Measurements from ENCODE around the gene PTCD1. TPM values are rescaled to one million over a fixed set of nuclear protein-coding genes. Genes with fewer than 3 reads are reported as not detected.
A peak's percentile ranks its signal among the peaks of the same experiment; 100 is the strongest.

PTCD1 gene
- total RNA-seq, 8 experiments from 2014 or later: 4.9 to 18.9 (median 7.1) TPM

GRCh38 chr7:99398891-99399445, 39.6 kb downstream of the PTCD1 start:
- peaks cover 4% of the 10 kb centered on the region in 2 donors for H3K4me1 ChIP-seq (replicated peaks in 1 of 2)
- H3K4me3 ChIP-seq: no peak overlapping the region
- peak in 2 of 8 experiments; percentile 2 to 12 for ATAC-seq (replicated peaks in 6 of 8)
- in situ Hi-C loops (cut with MboI; ENCODE audit: low pct_unique_long_range_greater_than_20kb in 2 of 9, low sequenced_read_pairs in 9 of 9, unreplicated experiment in 9 of 9): no loop called here
- no peak overlapping the region for H3K27ac ChIP-seq
- WGBS, 10 experiments: 80 to 100% (median 88%) methylated on average over 1 to 4 of the region's 5 CpGs; no CpG with 5 or more reads in 4 of the 10 experiments

- in situ Hi-C loops (cut with MboI; ENCODE audit: low pct_unique_long_range_greater_than_20kb in 2 of 9, low sequenced_read_pairs in 9 of 9, unreplicated experiment in 9 of 9): no loop called here
- peaks cover 8 to 9% of the 10 kb centered on the region in 2 donors for H3K4me1 ChIP-seq (replicated peaks in 1 of 2)
- H3K27ac ChIP-seq: no peak overlapping the region
- WGBS, 10 experiments: 60 to 97% (median 92%) methylated on average over 2 to 9 of the region's 18 CpGs; no CpG with 5 or more reads in 4 of the 10 experiments
- H3K4me3 ChIP-seq: no peak overlapping the region
- no peak for ATAC-seq (replicated peaks in 6 of 8)
These were observed 41.2 kb downstream of the PTCD1 start for GRCh38 chr7:99397297-99397983.

GRCh38 chr7:99396418-99397296, 41.9 kb downstream of the PTCD1 start:
- H3K4me3 ChIP-seq: no peak overlapping the region
- WGBS, 10 experiments: 40 to 100% (median 89%) methylated on average over 1 to 5 of the region's 21 CpGs; no CpG with 5 or more reads in 4 of the 10 experiments
- no peak for ATAC-seq (replicated peaks in 6 of 8)
- peaks cover 8 to 9% of the 10 kb centered on the region in 2 donors for H3K4me1 ChIP-seq (replicated peaks in 1 of 2)
- H3K27ac ChIP-seq: no peak overlapping the region
- in situ Hi-C loops (cut with MboI; ENCODE audit: low pct_unique_long_range_greater_than_20kb in 2 of 9, low sequenced_read_pairs in 9 of 9, unreplicated experiment in 9 of 9): no loop called here

GRCh38 chr7:99395616-99396327, 42.8 kb downstream of the PTCD1 start:
- in situ Hi-C loops (cut with MboI; ENCODE audit: low pct_unique_long_range_greater_than_20kb in 2 of 9, low sequenced_read_pairs in 9 of 9, unreplicated experiment in 9 of 9): no loop called here
- Histone ChIP-seq H3K4me3 (no peak overlapping the region), H3K4me1 (replicated peaks in 1 of 2) (peaks cover 8 to 9% of the 10 kb centered on the region in 2 donors), H3K27ac (no peak overlapping the region)
- 88 to 100% (median 98%) methylated on average over 1 to 11 of the region's 14 CpGs; no CpG with 5 or more reads in 4 of the 10 experiments for WGBS, 10 experiments
- no peak for ATAC-seq (replicated peaks in 6 of 8)

- in situ Hi-C loops (cut with MboI; ENCODE audit: low pct_unique_long_range_greater_than_20kb in 2 of 9, low sequenced_read_pairs in 9 of 9, unreplicated experiment in 9 of 9): no loop called here
- H3K4me3 ChIP-seq: no peak overlapping the region
- peak overlapping the region in 1 of 2 donors; percentile 36 for H3K27ac ChIP-seq
- WGBS, 10 experiments: 100% methylated on average over 1 of the region's 4 CpGs; no CpG with 5 or more reads in 9 of the 10 experiments
- peaks cover 8 to 9% of the 10 kb centered on the region in 2 donors for H3K4me1 ChIP-seq (replicated peaks in 1 of 2)
- no peak for ATAC-seq (replicated peaks in 6 of 8)
These were observed 44.5 kb downstream of the PTCD1 start for GRCh38 chr7:99394188-99394502.

- WGBS, 10 experiments: 0 to 90% (median 33%) methylated on average over 1 to 7 of the region's 30 CpGs; no CpG with 5 or more reads in 5 of the 10 experiments
- Histone ChIP-seq H3K4me3 (peak overlapping the region; percentile 33 to 47 (median 41)), H3K27ac (peak overlapping the region; percentile 36 to 67), H3K4me1 (replicated peaks in 1 of 2) (peaks cover 8 to 9% of the 10 kb centered on the region in 2 donors)
- in situ Hi-C loops (cut with MboI; ENCODE audit: low pct_unique_long_range_greater_than_20kb in 2 of 9, low sequenced_read_pairs in 9 of 9, unreplicated experiment in 9 of 9): no loop called here
- ATAC-seq (replicated peaks in 6 of 8): peak in 7 of 8 experiments; percentile 67 to 80 (median 78)
These were observed 45.0 kb downstream of the PTCD1 start for GRCh38 chr7:99393355-99394187.

- Histone ChIP-seq H3K4me3 (peak overlapping the region; percentile 33 to 47 (median 41)), H3K27ac (peak overlapping the region; percentile 36 to 67), H3K4me1 (replicated peaks in 1 of 2) (peaks cover 8 to 9% of the 10 kb centered on the region in 2 donors)
- in situ Hi-C loops (cut with MboI; ENCODE audit: low pct_unique_long_range_greater_than_20kb in 2 of 9, low sequenced_read_pairs in 9 of 9, unreplicated experiment in 9 of 9): no loop called here
- ATAC-seq (replicated peaks in 6 of 8): peak; percentile 78 to 87 (median 84)
- WGBS, 10 experiments: 0 to 20% methylated on average over 2 to 3 of the region's 68 CpGs; no CpG with 5 or more reads in 8 of the 10 experiments
These were observed 45.8 kb downstream of the PTCD1 start for GRCh38 chr7:99392659-99393354.

- 80 to 100% (median 88%) methylated on average over 1 to 3 of the region's 8 CpGs; no CpG with 5 or more reads in 7 of the 10 experiments for WGBS, 10 experiments
- in situ Hi-C loops (cut with MboI; ENCODE audit: low pct_unique_long_range_greater_than_20kb in 2 of 9, low sequenced_read_pairs in 9 of 9, unreplicated experiment in 9 of 9): no loop called here
- no peak for ATAC-seq (replicated peaks in 6 of 8)
- Histone ChIP-seq H3K27ac (no peak overlapping the region), H3K4me1 (replicated peaks in 1 of 2) (peaks cover 8 to 9% of the 10 kb centered on the region in 2 donors), H3K4me3 (peak overlapping the region in 4 of 5 donors; percentile 33 to 47 (median 41))
These were observed 46.6 kb downstream of the PTCD1 start for GRCh38 chr7:99392046-99392445.

GRCh38 chr7:99390941-99391602, 47.5 kb downstream of the PTCD1 start:
- WGBS, 10 experiments: 68 to 100% (median 93%) methylated on average over 1 to 9 of the region's 23 CpGs; no CpG with 5 or more reads in 3 of the 10 experiments
- no peak overlapping the region for H3K4me3 ChIP-seq
- H3K27ac ChIP-seq: no peak overlapping the region
- in situ Hi-C loops (cut with MboI; ENCODE audit: low pct_unique_long_range_greater_than_20kb in 2 of 9, low sequenced_read_pairs in 9 of 9, unreplicated experiment in 9 of 9): no loop called here
- H3K4me1 ChIP-seq (replicated peaks in 1 of 2): peaks cover 8 to 9% of the 10 kb centered on the region in 2 donors
- no peak for ATAC-seq (replicated peaks in 6 of 8)

- Histone ChIP-seq H3K27ac (no peak overlapping the region), H3K4me3 (no peak overlapping the region), H3K4me1 (replicated peaks in 1 of 2) (peaks cover 8 to 9% of the 10 kb centered on the region in 2 donors)
- ATAC-seq (replicated peaks in 6 of 8): no peak
- in situ Hi-C loops (cut with MboI; ENCODE audit: low pct_unique_long_range_greater_than_20kb in 2 of 9, low sequenced_read_pairs in 9 of 9, unreplicated experiment in 9 of 9): no loop called here
- WGBS, 10 experiments: 86 to 100% (median 100%) methylated on average over 1 to 5 of the region's 13 CpGs; no CpG with 5 or more reads in 3 of the 10 experiments
These were observed 48.8 kb downstream of the PTCD1 start for GRCh38 chr7:99389772-99390171.

- in situ Hi-C loops (cut with MboI; ENCODE audit: low pct_unique_long_range_greater_than_20kb in 2 of 9, low sequenced_read_pairs in 9 of 9, unreplicated experiment in 9 of 9): no loop called here
- ATAC-seq (replicated peaks in 6 of 8): no peak
- Histone ChIP-seq H3K4me3 (no peak overlapping the region), H3K4me1 (replicated peaks in 1 of 2) (no peaks in the 10 kb centered on the region), H3K27ac (no peak overlapping the region)
- 87 to 100% methylated on average over 1 to 5 of the region's 20 CpGs; no CpG with 5 or more reads in 8 of the 10 experiments for WGBS, 10 experiments
These were observed 50.7 kb downstream of the PTCD1 start for GRCh38 chr7:99387912-99388311.

Measured in motor neuron (in vitro differentiated cells).